Stimulated activated CD4-positive, alpha-beta T cell treated with anti-CD3 and anti-CD28 coated beads, TNF-alpha, amount 100 ng/mL, for 48 hours (primary cell): ENCODE data around the gene CES2.
"Not testable (repeated sequence)": the region's sequence is repeated elsewhere in the genome, so short reads cannot be mapped to it uniquely, and the experiment has no call there.

Source experiments
- DNase-seq, 3 donors: peaks; one replicate each; pipeline ENCODE4 v3.0.0-alpha.2; 2020; ENCODE audit warnings: low read depth in 3 of 3

The CES2 gene

DNA sequence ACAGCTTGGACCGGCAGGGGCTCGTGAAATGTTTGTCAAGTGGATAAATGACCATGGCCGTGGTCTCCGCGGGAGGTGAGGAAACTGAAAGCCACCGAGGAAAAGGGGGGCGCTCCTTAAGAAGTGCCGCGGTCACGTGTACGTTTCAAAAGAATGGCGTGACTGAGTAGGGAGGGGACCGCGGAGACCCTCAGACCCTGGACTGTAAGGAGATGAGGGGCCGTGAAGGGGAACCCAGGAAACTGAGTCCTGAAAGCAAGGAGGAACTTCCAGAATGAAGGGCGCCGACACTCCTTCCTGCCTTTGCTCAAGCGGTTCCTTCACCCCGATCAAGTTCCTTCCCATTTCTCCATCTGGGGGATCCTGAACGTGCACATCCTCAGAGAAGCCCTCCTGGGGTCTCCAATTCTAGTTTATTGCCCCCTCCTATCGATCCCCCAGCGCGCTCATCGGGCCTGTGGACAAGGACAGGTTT is 440 bp upstream of the CES2 start:
- DNase-seq, result not testable (repeated sequence)

DNA sequence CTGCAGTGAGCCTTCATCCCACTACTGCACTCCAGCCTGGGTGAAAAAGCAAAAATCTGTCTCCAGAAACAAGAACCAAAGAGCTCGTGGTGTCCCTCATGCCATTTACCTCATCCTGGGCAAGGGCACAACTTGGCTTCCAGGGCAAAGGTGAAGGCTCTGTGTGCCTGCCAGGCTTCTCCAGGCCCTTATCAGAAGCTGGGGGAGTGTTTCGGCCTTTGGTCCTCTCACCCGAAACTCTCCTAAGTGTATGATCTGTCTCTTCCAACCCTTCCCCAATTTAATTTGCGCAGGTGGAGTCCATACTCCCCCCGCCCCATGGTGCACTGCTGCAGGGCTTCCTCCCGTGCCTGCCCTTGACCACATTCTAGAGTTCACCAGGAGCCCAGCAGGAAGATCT is 1.1 kb downstream of the CES2 start:
- DNase-seq, result no peak

DNA sequence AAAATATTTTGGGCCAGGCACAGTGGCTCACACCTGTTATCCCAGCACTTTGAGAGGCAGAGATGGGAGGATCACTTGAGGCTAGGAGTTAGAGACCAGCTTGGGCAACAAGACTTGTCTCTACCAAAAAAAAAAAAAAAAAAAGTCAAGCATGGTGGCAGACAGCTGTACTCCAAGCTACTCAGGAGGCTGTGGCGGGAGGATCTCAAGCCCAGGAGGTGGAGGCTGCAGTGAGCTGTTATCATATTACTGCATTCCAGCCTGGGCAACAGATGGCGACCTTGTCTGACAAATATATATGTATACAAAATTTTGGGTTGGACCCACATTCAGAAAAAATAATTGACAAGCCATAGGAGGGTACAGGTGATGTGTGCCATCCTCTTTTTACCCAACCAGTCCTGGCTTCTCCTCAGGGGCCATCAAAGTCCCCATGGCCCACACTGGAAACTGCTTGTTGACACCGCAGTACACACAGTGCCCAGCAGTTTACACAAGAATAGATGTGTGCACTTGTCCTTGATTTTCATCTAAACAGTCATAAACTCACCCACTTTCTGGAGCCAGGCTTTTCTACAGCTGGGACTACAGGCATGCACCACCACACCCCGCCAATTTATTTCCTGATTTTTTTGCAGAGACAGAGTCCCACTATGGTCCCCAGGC is 1.7 kb downstream of the CES2 start:
- DNase-seq, result no peak

DNA sequence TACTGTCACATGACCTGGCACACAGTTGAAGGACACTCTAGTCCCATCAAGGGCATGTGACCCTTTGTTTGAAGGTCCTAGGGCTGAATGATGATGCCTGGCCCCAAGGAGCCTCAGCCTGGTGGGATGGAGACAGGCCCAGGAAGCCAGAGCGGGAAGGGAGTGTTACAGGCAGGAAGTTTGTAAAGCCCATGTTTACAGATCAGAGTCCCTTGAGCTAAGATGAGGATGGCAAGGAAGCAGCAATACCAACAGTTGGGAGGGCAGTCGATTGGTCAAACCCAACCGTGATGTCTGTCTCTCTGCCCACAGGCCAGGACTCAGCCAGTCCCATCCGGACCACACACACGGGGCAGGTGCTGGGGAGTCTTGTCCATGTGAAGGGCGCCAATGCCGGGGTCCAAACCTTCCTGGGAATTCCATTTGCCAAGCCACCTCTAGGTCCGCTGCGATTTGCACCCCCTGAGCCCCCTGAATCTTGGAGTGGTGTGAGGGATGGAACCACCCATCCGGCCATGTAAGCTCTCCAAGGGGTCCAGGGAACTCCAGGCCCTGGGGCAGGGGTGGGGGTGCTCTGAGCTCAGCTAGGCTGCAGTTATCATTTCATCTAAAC is 2.5 kb downstream of the CES2 start:
- DNase-seq, result no peak

DNA sequence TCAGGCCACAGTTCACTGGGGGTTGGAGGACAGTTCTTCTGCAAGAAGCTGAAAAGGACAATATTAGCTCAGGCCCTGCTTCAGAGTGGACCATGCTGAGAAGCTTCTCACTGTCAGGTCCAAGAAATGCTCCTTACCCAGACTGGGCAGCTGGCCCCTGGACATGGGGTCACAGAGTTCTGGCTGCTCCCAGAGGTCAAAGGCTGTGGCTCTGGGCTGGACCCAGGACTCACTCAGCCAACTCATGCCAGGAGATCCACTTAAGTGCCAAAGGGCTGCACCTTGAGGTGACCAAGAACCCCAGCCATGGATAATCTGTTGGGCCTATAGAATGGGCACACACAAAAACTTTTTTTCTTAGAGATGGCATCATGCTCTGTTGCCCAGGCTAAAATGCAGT is 4.0 kb downstream of the CES2 start:
- DNase-seq, result no peak

DNA sequence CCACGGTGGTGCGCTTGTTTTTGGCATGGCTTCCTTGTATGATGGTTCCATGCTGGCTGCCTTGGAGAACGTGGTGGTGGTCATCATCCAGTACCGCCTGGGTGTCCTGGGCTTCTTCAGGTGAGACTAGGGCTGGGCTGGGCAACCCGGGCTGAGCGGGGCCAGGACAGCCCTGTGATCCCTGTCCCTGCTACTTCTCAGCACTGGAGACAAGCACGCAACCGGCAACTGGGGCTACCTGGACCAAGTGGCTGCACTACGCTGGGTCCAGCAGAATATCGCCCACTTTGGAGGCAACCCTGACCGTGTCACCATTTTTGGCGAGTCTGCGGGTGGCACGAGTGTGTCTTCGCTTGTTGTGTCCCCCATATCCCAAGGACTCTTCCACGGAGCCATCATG is 4.9 kb downstream of the CES2 start:
- no peak for DNase-seq

DNA sequence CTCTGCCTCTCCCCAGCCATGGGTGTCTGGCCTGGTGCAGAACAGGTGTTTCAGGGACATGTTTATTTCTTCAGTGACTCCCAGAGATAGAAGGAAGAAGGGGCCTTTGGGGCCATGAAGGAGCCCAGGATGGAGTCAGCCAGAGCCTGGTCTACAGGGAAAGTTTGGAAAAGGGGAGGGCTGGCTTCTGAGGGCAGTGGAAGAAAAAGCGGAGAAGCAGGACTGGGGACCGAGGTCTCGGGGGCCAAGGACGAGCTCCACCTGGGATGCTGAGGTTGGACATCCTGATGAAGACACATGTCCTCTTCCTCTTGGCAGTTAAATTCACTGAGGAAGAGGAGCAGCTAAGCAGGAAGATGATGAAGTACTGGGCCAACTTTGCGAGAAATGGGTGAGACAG is 7.7 kb downstream of the CES2 start:
- no peak for DNase-seq

DNA sequence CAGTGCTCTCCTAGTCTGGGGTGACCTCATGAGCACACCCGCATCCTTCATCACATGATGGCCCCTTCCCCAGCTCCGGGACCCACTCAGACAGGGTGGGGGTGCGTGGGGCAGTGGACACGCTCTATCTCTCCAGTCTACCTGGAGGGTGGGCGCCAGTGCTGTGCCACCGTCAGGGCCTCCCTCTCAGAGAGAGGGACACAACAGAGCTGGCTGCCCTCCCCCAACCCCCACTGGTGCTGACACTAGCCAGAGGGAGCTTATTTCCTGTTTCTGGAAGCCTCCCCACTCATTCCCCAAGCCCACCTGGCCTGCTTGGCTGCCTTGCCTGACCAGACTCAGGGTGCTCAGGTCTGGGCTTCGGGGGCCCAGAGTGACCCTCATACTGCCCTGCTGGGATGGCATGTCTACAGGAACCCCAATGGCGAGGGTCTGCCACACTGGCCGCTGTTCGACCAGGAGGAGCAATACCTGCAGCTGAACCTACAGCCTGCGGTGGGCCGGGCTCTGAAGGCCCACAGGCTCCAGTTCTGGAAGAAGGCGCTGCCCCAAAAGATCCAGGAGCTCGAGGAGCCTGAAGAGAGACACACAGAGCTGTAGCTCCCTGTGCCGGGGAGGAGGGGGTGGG is 8.2 kb downstream of the CES2 start:
- DNase-seq, result no peak

DNA sequence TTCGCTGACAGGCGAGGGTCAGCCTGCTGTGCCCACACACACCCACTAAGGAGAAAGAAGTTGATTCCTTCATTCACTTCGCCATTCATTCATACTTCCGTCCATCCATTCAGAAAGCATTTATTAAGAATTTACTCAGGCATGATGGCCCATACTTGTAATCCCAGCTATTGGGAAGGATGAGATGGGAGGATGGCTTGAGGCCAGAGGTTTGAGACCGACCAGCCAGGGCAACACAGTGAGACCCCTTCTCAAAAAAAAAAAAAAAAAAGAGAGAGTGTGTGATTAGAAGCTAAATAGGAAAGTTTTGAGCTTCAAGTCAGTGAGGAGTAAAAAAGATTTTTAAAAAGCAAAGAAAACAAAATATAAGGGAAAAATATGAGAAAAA is 8.7 kb downstream of the CES2 start:
- DNase-seq, result no peak

DNA sequence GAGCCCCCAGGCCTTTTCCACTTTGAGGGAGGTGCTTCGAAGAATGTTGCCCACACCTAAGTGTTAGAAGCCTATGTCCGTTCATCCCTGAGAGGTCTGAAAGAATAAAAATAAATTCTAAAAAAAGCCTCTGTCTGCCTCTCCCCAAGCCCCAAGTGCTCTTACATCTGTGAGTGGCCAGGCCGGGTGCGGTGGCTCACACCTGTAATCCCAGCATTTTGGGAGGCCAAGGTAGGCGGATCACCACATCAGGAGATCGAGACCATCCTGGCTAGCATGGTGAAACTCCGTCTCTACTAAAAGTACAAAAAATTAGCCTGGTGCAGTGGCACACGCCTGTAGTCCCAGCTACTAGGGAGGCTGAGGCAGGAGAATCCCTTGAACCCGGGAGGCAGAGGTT is 9.7 kb downstream of the CES2 start:
- DNase-seq, result not testable (repeated sequence)

DNA sequence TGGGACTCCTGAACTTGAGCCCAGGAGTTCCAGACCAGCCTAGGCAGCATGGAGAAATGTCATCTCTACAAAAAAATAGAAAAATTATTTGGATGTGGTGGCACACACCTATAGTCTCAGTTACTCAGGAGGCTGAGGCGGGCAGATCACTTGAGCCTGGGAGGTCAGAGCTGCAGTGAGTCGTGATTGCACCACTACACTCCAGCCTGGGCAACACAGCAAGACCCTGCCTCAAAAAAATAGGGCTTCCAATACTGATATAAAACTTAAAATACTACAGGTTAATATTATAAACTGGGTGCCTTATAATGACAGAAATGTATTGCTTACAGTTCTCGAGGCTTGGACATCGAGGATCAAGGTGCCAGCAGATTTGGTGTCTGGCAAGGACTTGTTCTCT is 10.6 kb downstream of the CES2 start:
- DNase-seq, result no peak

DNA sequence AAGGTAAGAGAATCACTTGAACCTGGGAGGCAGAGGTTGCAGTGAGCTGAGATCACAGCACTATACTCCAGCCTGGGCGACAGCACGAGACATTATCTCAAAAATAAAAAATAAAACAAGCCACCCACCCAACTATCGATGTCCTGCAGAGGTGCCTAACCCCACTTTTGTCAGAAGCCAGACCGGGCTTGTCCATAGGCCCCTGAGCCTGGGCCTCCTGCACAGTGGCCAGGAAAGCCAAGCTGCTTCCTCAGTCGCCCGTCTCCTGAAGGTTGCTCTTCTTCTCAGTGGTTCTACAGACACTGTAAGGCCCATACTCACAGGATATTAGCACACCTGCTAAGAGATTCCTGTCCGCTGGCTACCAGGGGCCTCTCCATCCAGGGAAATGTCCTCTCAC is 11.2 kb downstream of the CES2 start:
- no peak for DNase-seq

DNA sequence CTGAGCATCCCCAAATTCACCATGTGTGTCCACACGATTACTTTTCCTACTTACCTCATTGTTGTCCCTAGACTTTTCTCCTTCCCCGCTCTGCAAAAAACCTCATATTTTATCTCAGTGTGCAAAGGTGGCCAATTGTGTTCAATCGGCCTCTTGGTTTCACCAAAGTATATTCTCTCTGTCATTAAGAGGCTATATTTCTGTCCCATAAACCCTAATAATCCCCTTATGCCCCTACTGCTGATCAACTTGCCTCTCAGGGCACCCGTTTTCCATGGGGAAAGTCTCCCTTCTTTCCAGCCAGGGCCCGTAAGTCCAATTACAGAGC is 11.6 kb downstream of the CES2 start:
- no peak for DNase-seq

DNA sequence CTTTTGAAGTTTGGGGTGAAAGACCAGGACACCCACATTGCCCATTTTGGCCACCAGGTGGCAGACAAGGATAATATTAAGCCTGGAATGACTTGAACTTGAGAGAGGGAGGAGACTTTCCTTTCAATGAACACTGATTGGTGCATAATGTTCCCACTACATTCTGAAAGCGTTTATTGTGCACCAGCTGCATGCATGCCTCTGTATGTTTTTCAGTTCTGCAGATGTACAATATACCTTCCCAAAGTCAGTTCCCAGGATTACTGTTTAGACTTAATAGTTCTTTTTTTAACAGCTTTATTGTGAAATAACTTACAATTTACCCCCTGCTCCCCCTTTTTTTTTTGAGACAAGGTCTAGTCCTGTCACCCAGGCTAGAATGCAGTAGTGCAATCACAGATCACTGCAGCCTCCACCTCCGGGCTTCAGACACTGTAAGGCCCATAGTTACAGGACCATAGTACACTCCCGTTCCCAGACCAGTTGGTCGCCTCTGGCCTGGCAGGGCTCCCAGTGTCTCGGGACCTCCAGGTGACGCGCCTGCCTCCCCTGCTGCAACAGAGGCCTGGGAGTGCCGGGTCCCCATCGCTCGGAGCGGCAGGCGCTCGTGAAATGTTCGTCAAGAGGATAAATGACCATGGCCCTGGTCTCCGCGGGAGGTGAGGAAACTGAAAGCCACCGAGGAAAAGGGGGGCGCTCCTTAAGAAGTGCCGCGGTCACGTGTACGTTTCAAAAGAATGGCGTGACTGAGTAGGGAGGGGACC is 12.2 kb downstream of the CES2 start:
- peak; percentile 65 to 75 (median 75) for DNase-seq

DNA sequence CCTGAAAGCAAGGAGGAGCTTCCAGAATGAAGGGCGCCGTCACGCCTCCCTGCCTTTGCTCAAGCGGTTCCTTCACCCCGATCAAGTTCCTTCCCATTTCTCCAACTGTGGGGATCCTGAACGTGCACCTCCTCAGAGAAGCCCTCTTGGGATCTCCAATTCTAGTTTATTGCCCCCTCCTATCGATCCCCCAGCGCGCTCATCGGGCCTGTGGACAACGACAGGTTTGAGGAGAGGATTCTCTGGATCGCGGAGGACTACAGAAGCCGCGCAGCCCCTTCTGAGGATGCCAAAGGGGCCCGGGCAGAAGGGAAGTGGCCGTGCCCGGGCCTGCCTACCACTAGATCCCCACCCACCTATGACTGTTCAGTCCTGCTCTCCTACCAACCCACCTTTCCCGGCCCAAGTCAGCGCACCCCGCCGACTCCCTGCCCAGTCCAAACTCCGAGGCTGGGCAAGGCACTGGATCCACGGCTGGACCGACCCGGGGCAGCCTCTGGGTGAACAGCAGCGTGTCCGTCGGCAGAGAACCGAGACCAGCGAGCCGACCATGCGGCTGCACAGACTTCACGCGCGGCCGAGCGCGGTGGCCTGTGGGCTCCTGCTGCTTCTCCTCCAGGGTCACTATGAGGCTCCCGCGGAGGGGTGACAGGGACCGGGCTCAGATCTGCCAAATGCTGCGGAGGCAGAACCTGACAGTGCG is 13.0 kb downstream of the CES2 start:
- DNase-seq, result no peak

DNA sequence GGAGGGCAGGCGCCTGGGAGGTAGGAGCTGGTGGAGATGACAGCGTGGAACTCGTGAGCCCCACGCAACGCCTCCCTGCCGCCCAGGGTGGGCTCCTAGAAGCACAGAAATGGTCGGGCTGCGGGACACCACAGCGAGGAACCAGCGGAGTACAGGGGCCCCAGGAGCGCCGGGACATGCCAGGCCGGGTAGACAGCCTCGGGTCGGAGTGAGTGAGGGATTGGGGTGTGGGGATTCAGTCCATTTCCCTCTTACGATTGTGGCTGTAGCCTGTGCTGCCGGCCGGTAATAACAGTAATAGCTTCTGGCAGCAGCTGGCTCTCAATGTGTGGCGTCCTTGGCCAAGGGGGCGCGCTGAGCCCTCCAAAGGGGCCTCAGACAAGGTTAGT is 13.5 kb downstream of the CES2 start:
- no peak for DNase-seq

DNA sequence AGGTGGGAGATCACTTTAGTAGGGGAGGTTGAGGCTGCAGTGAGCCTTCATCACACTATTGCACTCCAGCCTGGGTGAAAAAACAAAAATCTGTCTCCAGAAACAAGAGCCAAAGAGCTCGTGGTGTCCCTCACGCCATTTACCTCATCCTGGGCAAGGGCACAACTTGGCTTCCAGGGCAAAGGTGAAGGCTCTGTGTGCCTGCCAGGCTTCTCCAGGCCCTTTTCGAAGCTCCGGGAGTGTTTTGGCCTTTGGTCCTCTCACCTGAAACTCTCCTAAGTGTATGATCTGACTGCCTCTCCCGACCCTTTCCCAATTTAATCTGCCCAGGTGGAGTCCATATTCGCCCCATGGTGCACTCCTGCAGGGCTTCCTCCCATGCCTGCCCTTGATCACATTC is 14.2 kb downstream of the CES2 start:
- no peak for DNase-seq

DNA sequence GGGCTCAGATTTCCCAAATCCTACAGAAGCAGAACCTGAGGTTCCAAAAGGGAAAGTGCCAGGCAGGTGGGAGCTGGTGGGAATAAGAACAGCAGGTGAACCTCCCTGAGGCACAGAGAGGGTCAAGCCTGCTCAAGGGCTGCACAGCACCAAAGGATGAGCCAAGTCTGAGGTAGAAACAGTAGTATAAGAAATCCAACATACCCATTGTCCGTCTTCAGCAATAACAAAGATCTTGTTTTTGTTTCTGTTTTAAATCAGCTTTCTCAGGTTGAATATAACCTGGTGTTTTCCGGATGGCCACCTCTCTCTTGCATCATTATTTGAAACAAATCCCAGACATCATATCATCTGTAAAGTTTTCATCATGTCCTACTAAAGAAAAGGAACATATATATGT is 15.1 kb downstream of the CES2 start:
- DNase-seq, result no peak

DNA sequence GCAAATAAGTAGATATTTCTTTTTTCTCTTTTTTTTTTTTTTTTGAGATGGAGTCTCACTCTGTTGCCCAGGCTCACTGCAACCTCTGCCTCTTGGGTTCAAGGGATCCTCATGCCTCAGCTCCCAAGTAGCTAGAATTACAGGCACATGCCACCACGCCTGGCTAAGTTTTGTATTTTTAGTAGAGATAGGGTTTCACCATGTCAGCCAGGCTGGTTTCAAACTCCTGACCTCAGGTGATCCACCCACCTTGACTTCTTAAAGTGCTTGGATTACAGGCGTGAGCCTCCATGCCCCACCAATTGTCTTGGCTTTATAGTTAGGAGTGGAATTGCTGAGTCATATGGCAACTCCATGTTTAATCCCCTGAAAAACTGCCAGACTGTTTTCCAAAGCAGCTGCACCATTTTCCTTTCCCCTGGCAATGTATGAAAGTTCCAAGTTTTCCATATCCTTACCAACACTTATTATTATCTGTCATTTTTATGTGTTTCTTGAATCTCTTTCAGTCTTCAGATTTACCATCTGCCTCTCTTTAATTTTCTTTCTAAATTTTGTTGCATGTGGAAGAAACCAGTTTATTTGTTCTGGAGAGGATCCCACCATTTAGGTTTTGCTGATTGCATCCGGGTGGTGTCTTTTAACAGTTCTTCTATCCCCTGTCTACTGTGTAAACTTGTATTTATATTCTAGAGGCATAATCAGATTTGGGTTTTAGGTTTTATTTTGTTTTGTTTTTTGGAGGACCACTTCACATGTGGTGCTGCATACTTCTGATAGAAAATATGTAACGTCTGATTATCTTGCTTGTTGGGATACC is 15.9 kb downstream of the CES2 start:
- DNase-seq, result no peak

DNA sequence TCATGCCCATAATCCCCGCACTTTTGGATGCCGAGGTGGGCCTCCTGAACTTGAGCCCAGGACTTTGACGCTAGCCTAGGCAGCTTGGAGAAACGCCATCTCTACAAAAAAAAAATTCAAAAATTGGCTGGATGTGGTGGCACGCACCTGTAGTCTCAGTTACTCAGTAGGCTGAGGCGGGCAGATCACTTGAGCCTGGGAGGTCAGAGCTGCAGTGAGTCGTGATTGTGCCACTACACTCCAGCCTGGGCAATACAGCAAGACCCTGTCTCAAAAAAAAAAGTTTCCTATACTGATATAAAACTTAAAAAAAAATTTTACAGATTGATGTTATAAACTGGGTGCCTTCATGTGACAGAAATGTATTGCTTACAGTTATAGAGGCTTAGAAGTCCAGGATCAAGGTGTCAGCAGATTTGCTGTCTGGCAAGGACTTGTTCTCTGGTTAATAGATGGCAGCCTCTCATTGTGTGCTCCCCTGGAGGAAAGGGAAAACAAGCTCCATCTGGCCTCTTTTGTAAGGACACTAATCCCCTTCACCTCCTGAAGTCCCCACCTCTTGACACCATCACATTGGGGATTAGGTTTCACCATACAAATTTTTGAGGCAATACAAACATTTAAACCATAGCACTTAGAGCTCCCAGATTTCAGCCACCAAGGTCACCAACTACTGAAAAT is 17.3 kb downstream of the CES2 start:
- no peak for DNase-seq
